HG03139 (cell line): ENCODE results near the gene EIF4E2.

ENCODE experiments used
- ATAC-seq: cut with Tn5 transposase; IDR thresholded peaks from one replicate; pipeline ENCODE4 v1.9.1; 2021; ENCODE audit not compliant: unreplicated experiment

Gene EIF4E2

GRCh38 chr2:232592772-232593395 is 42.4 kb downstream of the EIF4E2 start:
- no peak for ATAC-seq

- ATAC-seq, result no peak
Measured at GRCh38 chr2:232593982-232594381, 43.5 kb downstream of the EIF4E2 start.

GRCh38 chr2:232597362-232598079 is 47.0 kb downstream of the EIF4E2 start:
- ATAC-seq, result no peak

- ATAC-seq, result no peak
Measured at GRCh38 chr2:232598293-232598692, 47.8 kb downstream of the EIF4E2 start.

- no peak for ATAC-seq
Measured at GRCh38 chr2:232600053-232600773, 49.7 kb downstream of the EIF4E2 start.

GRCh38 chr2:232603283-232603682 is 52.8 kb downstream of the EIF4E2 start:
- no peak for ATAC-seq

- no peak for ATAC-seq
Measured at GRCh38 chr2:232604535-232604934, 54.0 kb downstream of the EIF4E2 start.

- ATAC-seq, result no peak
Measured at GRCh38 chr2:232607011-232607410, 56.5 kb downstream of the EIF4E2 start.

- ATAC-seq, result no peak
Measured at GRCh38 chr2:232609607-232610006, 59.1 kb downstream of the EIF4E2 start.

- no peak for ATAC-seq
Measured at GRCh38 chr2:232610081-232610480, 59.6 kb downstream of the EIF4E2 start.

- ATAC-seq, result no peak
Measured at GRCh38 chr2:232611061-232611460, 60.6 kb downstream of the EIF4E2 start.

GRCh38 chr2:232611559-232612218 is 61.2 kb downstream of the EIF4E2 start:
- ATAC-seq, result no peak

- no peak for ATAC-seq
Measured at GRCh38 chr2:232613538-232614134, 63.1 kb downstream of the EIF4E2 start.

- ATAC-seq, result no peak
Measured at GRCh38 chr2:232615339-232615738, 64.8 kb downstream of the EIF4E2 start.
